Keratinocyte (primary cell): Measurements from ENCODE around the gene MYO1D. TPM values are rescaled to one million over a fixed set of nuclear protein-coding genes. Genes with fewer than 3 reads are reported as not detected.

Experiments
- DNase-seq: peaks from one replicate; pipeline ENCODE4 v3.0.0-alpha.2; 2011; ENCODE audit warnings: low read depth, missing footprints, low spot score
- FAIRE-seq: peaks from 2 replicates; lab custom pipeline; 2011; peaks lifted over from hg19 to GRCh38; lab: Jason Lieb, UNC
- H2AFZ ChIP-seq: 2 replicates; pipeline ENCODE4 v1.6.0; 2012; ENCODE audit warnings: low read length, control low read depth, inconsistent platforms; ENCODE audit not compliant: control insufficient read depth
- H3K27ac ChIP-seq: 2 replicates; pipeline ENCODE4 v1.5.1; 2011; ENCODE audit warnings: low read length; ENCODE audit not compliant: control insufficient read depth, insufficient read depth
- H3K27me3 ChIP-seq: 3 replicates; pipeline ENCODE4 v1.6.0; 2011; ENCODE audit warnings: low read length; ENCODE audit not compliant: control insufficient read depth, insufficient read depth; ENCODE audit errors: extremely low read depth
- H3K36me3 ChIP-seq, 2 experiments: 2 replicates in 1 of 2; 3 replicates in 1 of 2; pipeline ENCODE4 v1.5.1; 2011; ENCODE audit warnings: low read length in 2 of 2, mild to moderate bottlenecking in 1 of 2; ENCODE audit not compliant: control insufficient read depth in 2 of 2, insufficient read depth in 2 of 2; ENCODE audit errors: extremely low read depth in 1 of 2
- H3K4me1 ChIP-seq: 3 replicates; pipeline ENCODE4 v1.5.1; 2011; ENCODE audit warnings: low read length; ENCODE audit not compliant: control insufficient read depth, insufficient read depth; ENCODE audit errors: extremely low read depth
- H3K4me2 ChIP-seq: 3 replicates; pipeline ENCODE4 v1.6.0; 2011; ENCODE audit warnings: low read depth, low read length; ENCODE audit not compliant: control insufficient read depth, insufficient read depth; ENCODE audit errors: extremely low read depth
- H3K4me3 ChIP-seq, 3 experiments: fragments of 200-600 bp in 1 of 3; sonication (generic) in 1 of 3; 2 replicates in 2 of 3; 3 replicates in 1 of 3; pipeline ENCODE4 v1.5.1; 2011 to 2016; ENCODE audit warnings: low read length in 3 of 3, mild to moderate bottlenecking in 3 of 3, control low read depth in 2 of 3, inconsistent platforms in 1 of 3, low read depth in 1 of 3, mixed read lengths in 1 of 3, mixed run types in 1 of 3, moderate library complexity in 1 of 3; ENCODE audit not compliant: control insufficient read depth in 2 of 3, insufficient read depth in 2 of 3; ENCODE audit errors: extremely low read depth in 1 of 3
- H3K79me2 ChIP-seq: 2 replicates; pipeline ENCODE4 v1.6.0; 2012; ENCODE audit warnings: low read length; ENCODE audit not compliant: control insufficient read depth, insufficient read depth
- H3K9ac ChIP-seq: 3 replicates; pipeline ENCODE4 v1.6.0; 2011; ENCODE audit warnings: low read length; ENCODE audit not compliant: control insufficient read depth, insufficient read depth; ENCODE audit errors: extremely low read depth
- H3K9me1 ChIP-seq: 3 replicates; pipeline ENCODE4 v1.6.0; 2011; ENCODE audit warnings: low read length; ENCODE audit not compliant: control insufficient read depth, insufficient read depth; ENCODE audit errors: extremely low read depth
- H3K9me3 ChIP-seq: 2 replicates; pipeline ENCODE4 v1.5.1; 2012; ENCODE audit warnings: low read depth, low read length; ENCODE audit not compliant: control insufficient read depth
- H4K20me1 ChIP-seq: 3 replicates; pipeline ENCODE4 v1.6.0; 2011; ENCODE audit warnings: low read length; ENCODE audit not compliant: control insufficient read depth, insufficient read depth; ENCODE audit errors: extremely low read depth
- CTCF ChIP-seq, 3 experiments: IDR thresholded peaks in 1 of 3; conservative IDR thresholded peaks in 1 of 3; optimal IDR thresholded peaks in 1 of 3; 2 replicates in 2 of 3; 3 replicates in 1 of 3; pipeline versions ENCODE3 to v1.5.1; 2011; ENCODE audit warnings: low read length in 3 of 3, mild to moderate bottlenecking in 3 of 3, moderate library complexity in 2 of 3, control low read depth in 1 of 3, inconsistent platforms in 1 of 3; ENCODE audit not compliant: insufficient read depth in 2 of 3; ENCODE audit errors: extremely low read depth in 1 of 3
- EZH2 ChIP-seq: IDR thresholded peaks from one replicate; pipeline ENCODE4 v1.6.1; 2012; ENCODE audit warnings: inconsistent platforms, mild to moderate bottlenecking, low read length, moderate library complexity
- dilution Hi-C: fragments of 300-500 bp; cut with MboI; formaldehyde crosslinking; loops from one replicate; pipeline ENCODE4 v1.7.0; 2020; ENCODE audit warnings: low sequenced_read_pairs; ENCODE audit not compliant: extremely low pct_ligation_motif_present
- polyA plus RNA-seq, 5 experiments: library from polyadenylated mRNA; depleted of rRNA in 3 of 5; stranded (reverse) in 3 of 5; stranded (forward) in 1 of 5; unstranded in 1 of 5; fragments of >200 nt; gene quantifications; 1 replicate in 1 of 5; 2 replicates in 3 of 5; 3 replicates in 1 of 5; pipeline versions ENCODE4 v1.2.1 to v1.2.3, GENCODE V29; 2011 to 2012; ENCODE audit warnings: missing spikeins in 2 of 5, low read depth in 1 of 5, low replicate concordance in 1 of 5

Gene MYO1D
- polyA plus RNA-seq, 1 donor (not counting 4 experiments of a cell fraction or from before 2014, with no cell fraction given) = 33.7 TPM

- no peaks in the 10 kb centered on the region for H4K20me1 ChIP-seq
- H3K4me2 ChIP-seq = no peak overlapping the region
- no peaks in the 10 kb centered on the region for H3K9me3 ChIP-seq
- H3K79me2 ChIP-seq = peaks cover 5% of the 10 kb centered on the region
- H3K9me1 ChIP-seq = peaks cover 2% of the 10 kb centered on the region
- H3K27me3 ChIP-seq = no peaks in the 10 kb centered on the region
- no peak overlapping the region for H2AFZ ChIP-seq
- TF ChIP-seq CTCF (optimal IDR thresholded peaks at IDR 0.05 in 1 of 3, IDR thresholded peaks at IDR 0.05 in 1 of 3, conservative IDR thresholded peaks at IDR 0.05 in 1 of 3; ENCODE audit: extremely low read depth in 1 of 3, insufficient read depth in 2 of 3, low read length in 3 of 3) = no peak
- no peak for TF ChIP-seq EZH2
- H3K4me1 ChIP-seq = peaks cover 2% of the 10 kb centered on the region
- H3K36me3 ChIP-seq = no peaks in the 10 kb centered on the region
- H3K27ac ChIP-seq = no peak overlapping the region
- no peak overlapping the region for H3K4me3 ChIP-seq
- dilution Hi-C loops = no loop called here
- FAIRE-seq (no peak), DNase-seq (no peak)
- no peak overlapping the region for H3K9ac ChIP-seq
These were observed 36.7 kb downstream of the MYO1D start for GRCh38 chr17:32840241-32840640.

GRCh38 chr17:32836527-32836926, 40.4 kb downstream of the MYO1D start:
- no peak overlapping the region for H3K27ac ChIP-seq
- peaks cover 9% of the 10 kb centered on the region for H3K79me2 ChIP-seq
- peaks cover 4% of the 10 kb centered on the region for H3K4me1 ChIP-seq
- H3K9me1 ChIP-seq = no peaks in the 10 kb centered on the region
- no peak overlapping the region for H3K9ac ChIP-seq
- no peak overlapping the region for H3K4me2 ChIP-seq
- no peak for FAIRE-seq
- no peak overlapping the region for H3K4me3 ChIP-seq
- no peaks in the 10 kb centered on the region for H3K27me3 ChIP-seq
- TF ChIP-seq EZH2 (no peak), CTCF (optimal IDR thresholded peaks at IDR 0.05 in 1 of 3, IDR thresholded peaks at IDR 0.05 in 1 of 3, conservative IDR thresholded peaks at IDR 0.05 in 1 of 3; ENCODE audit: extremely low read depth in 1 of 3, insufficient read depth in 2 of 3, low read length in 3 of 3) (no peak)
- dilution Hi-C loops = no loop called here
- H3K36me3 ChIP-seq = no peaks in the 10 kb centered on the region
- no peaks in the 10 kb centered on the region for H3K9me3 ChIP-seq
- no peak overlapping the region for H2AFZ ChIP-seq
- no peaks in the 10 kb centered on the region for H4K20me1 ChIP-seq
- no peak for DNase-seq
